ENCODE results near the gene MICAL2.

The MICAL2 gene

GRCh38 chr11:12294613-12295012 lies 184.2 kb downstream of the MICAL2 start:
- no peaks in the 10 kb centered on the region for H3K4me1 ChIP-seq (ENCODE audit: control insufficient read depth in 1 of 2, insufficient read depth in 2 of 2, low read length in 2 of 2)
- H3K27me3 ChIP-seq (ENCODE audit: insufficient read depth, low read length), result no peaks in the 10 kb centered on the region
- no peak overlapping the region for H3K4me2 ChIP-seq (ENCODE audit: low read length)
- peaks cover 0 to 4% of the 10 kb centered on the region in 2 experiments for H3K36me3 ChIP-seq (ENCODE audit: control insufficient read depth in 1 of 2, insufficient read depth in 2 of 2, low read length in 2 of 2)
- no peak overlapping the region for H2BK5ac ChIP-seq (ENCODE audit: low read depth, low read length, poor library complexity)
- no peak overlapping the region for H2AK5ac ChIP-seq (ENCODE audit: low read length)
- H2BK120ac ChIP-seq (ENCODE audit: insufficient read depth, low read length, poor library complexity), result no peak overlapping the region
- no peak overlapping the region for H4K91ac ChIP-seq (ENCODE audit: low read depth, low read length)
- no peak overlapping the region for H3K4ac ChIP-seq (ENCODE audit: low read depth, low read length)
- no peak overlapping the region for H3K14ac ChIP-seq (ENCODE audit: low read length)
- H3K4me3 ChIP-seq (ENCODE audit: low read depth, low read length), result no peak overlapping the region
- no peak overlapping the region for H3K18ac ChIP-seq (ENCODE audit: low read length)
- no peak overlapping the region for H2AFZ ChIP-seq (ENCODE audit: insufficient read depth, low read length, poor library complexity)
- no peaks in the 10 kb centered on the region for H3K79me1 ChIP-seq (ENCODE audit: low read length)
- whole genome bisulfite sequencing (ENCODE audit: extremely low coverage, insufficient coverage, insufficient read length), result no CpG with 5 or more reads among the region's 5 CpGs
- no peak overlapping the region for H2BK12ac ChIP-seq (ENCODE audit: low read length)
- no peak overlapping the region for H4K8ac ChIP-seq (ENCODE audit: low read depth, low read length)
- no peak overlapping the region for H3K27ac ChIP-seq (ENCODE audit: low read depth, low read length)
- H3K23ac ChIP-seq (ENCODE audit: low read length), result no peak overlapping the region
- no peaks in the 10 kb centered on the region for H3K79me2 ChIP-seq (ENCODE audit: control insufficient read depth, insufficient read depth, low read length, poor library complexity)
- H4K12ac ChIP-seq (ENCODE audit: low read depth, low read length), result no peak overlapping the region
- H3K9me3 ChIP-seq (ENCODE audit: insufficient read depth, low read depth, low read length), result no peaks in the 10 kb centered on the region
- no peak overlapping the region for H3K9ac ChIP-seq (ENCODE audit: low read length)
- no peak for DNase-seq

GRCh38 chr11:12295943-12296342 lies 185.6 kb downstream of the MICAL2 start:
- Histone ChIP-seq H3K9me3 (ENCODE audit: insufficient read depth, low read depth, low read length) (no peaks in the 10 kb centered on the region), H3K79me1 (ENCODE audit: low read length) (no peaks in the 10 kb centered on the region), H2BK5ac (ENCODE audit: low read depth, low read length, poor library complexity) (no peak overlapping the region), H3K27ac (ENCODE audit: low read depth, low read length) (no peak overlapping the region), H3K4me2 (ENCODE audit: low read length) (no peak overlapping the region), H2BK12ac (ENCODE audit: low read length) (no peak overlapping the region), H3K27me3 (ENCODE audit: insufficient read depth, low read length) (no peaks in the 10 kb centered on the region), H3K79me2 (ENCODE audit: control insufficient read depth, insufficient read depth, low read length, poor library complexity) (no peaks in the 10 kb centered on the region), H2AK5ac (ENCODE audit: low read length) (no peak overlapping the region), H3K23ac (ENCODE audit: low read length) (no peak overlapping the region), H4K8ac (ENCODE audit: low read depth, low read length) (no peak overlapping the region), H3K4ac (ENCODE audit: low read depth, low read length) (no peak overlapping the region), H3K4me1 (ENCODE audit: control insufficient read depth in 1 of 2, insufficient read depth in 2 of 2, low read length in 2 of 2) (no peaks in the 10 kb centered on the region), H3K9ac (ENCODE audit: low read length) (no peak overlapping the region), H3K36me3 (ENCODE audit: control insufficient read depth in 1 of 2, insufficient read depth in 2 of 2, low read length in 2 of 2) (peaks cover 0 to 4% of the 10 kb centered on the region in 2 experiments), H2AFZ (ENCODE audit: insufficient read depth, low read length, poor library complexity) (no peak overlapping the region), H3K18ac (ENCODE audit: low read length) (no peak overlapping the region), H4K91ac (ENCODE audit: low read depth, low read length) (no peak overlapping the region), H4K12ac (ENCODE audit: low read depth, low read length) (no peak overlapping the region), H3K4me3 (ENCODE audit: low read depth, low read length) (no peak overlapping the region), H2BK120ac (ENCODE audit: insufficient read depth, low read length, poor library complexity) (no peak overlapping the region), H3K14ac (ENCODE audit: low read length) (no peak overlapping the region)
- DNase-seq, result no peak
- no CpG with 5 or more reads among the region's 2 CpGs for WGBS (ENCODE audit: extremely low coverage, insufficient coverage, insufficient read length)

- Histone ChIP-seq H2AK5ac (ENCODE audit: low read length) (no peak overlapping the region), H3K79me2 (ENCODE audit: control insufficient read depth, insufficient read depth, low read length, poor library complexity) (no peaks in the 10 kb centered on the region), H3K79me1 (ENCODE audit: low read length) (no peaks in the 10 kb centered on the region), H3K9me3 (ENCODE audit: insufficient read depth, low read depth, low read length) (no peaks in the 10 kb centered on the region), H3K14ac (ENCODE audit: low read length) (no peak overlapping the region), H3K4me2 (ENCODE audit: low read length) (no peak overlapping the region), H3K4me3 (ENCODE audit: low read depth, low read length) (no peak overlapping the region), H3K18ac (ENCODE audit: low read length) (no peak overlapping the region), H4K91ac (ENCODE audit: low read depth, low read length) (no peak overlapping the region), H4K8ac (ENCODE audit: low read depth, low read length) (no peak overlapping the region), H2BK12ac (ENCODE audit: low read length) (no peak overlapping the region), H2AFZ (ENCODE audit: insufficient read depth, low read length, poor library complexity) (no peak overlapping the region), H2BK120ac (ENCODE audit: insufficient read depth, low read length, poor library complexity) (no peak overlapping the region), H3K27ac (ENCODE audit: low read depth, low read length) (no peak overlapping the region), H3K4me1 (ENCODE audit: control insufficient read depth in 1 of 2, insufficient read depth in 2 of 2, low read length in 2 of 2) (no peaks in the 10 kb centered on the region), H3K27me3 (ENCODE audit: insufficient read depth, low read length) (no peaks in the 10 kb centered on the region), H3K9ac (ENCODE audit: low read length) (no peak overlapping the region), H2BK5ac (ENCODE audit: low read depth, low read length, poor library complexity) (no peak overlapping the region), H3K36me3 (ENCODE audit: control insufficient read depth in 1 of 2, insufficient read depth in 2 of 2, low read length in 2 of 2) (peaks cover 0 to 2% of the 10 kb centered on the region in 2 experiments), H3K4ac (ENCODE audit: low read depth, low read length) (no peak overlapping the region), H4K12ac (ENCODE audit: low read depth, low read length) (no peak overlapping the region), H3K23ac (ENCODE audit: low read length) (no peak overlapping the region)
- no CpG with 5 or more reads among the region's 3 CpGs for WGBS (ENCODE audit: extremely low coverage, insufficient coverage, insufficient read length)
- DNase-seq, result no peak
Measured at GRCh38 chr11:12298610-12299009, 188.2 kb downstream of the MICAL2 start.

- Histone ChIP-seq H3K79me2 (ENCODE audit: control insufficient read depth, insufficient read depth, low read length, poor library complexity) (no peaks in the 10 kb centered on the region), H3K18ac (ENCODE audit: low read length) (no peak overlapping the region), H3K23ac (ENCODE audit: low read length) (no peak overlapping the region), H3K36me3 (ENCODE audit: control insufficient read depth in 1 of 2, insufficient read depth in 2 of 2, low read length in 2 of 2) (no peaks in the 10 kb centered on the region), H3K79me1 (ENCODE audit: low read length) (no peaks in the 10 kb centered on the region), H2BK5ac (ENCODE audit: low read depth, low read length, poor library complexity) (no peak overlapping the region), H3K9ac (ENCODE audit: low read length) (no peak overlapping the region), H3K4me3 (ENCODE audit: low read depth, low read length) (no peak overlapping the region), H2AK5ac (ENCODE audit: low read length) (no peak overlapping the region), H3K27me3 (ENCODE audit: insufficient read depth, low read length) (no peaks in the 10 kb centered on the region), H3K9me3 (ENCODE audit: insufficient read depth, low read depth, low read length) (no peaks in the 10 kb centered on the region), H2BK12ac (ENCODE audit: low read length) (no peak overlapping the region), H4K8ac (ENCODE audit: low read depth, low read length) (no peak overlapping the region), H2BK120ac (ENCODE audit: insufficient read depth, low read length, poor library complexity) (no peak overlapping the region), H3K4ac (ENCODE audit: low read depth, low read length) (no peak overlapping the region), H3K4me2 (ENCODE audit: low read length) (no peak overlapping the region), H3K4me1 (ENCODE audit: control insufficient read depth in 1 of 2, insufficient read depth in 2 of 2, low read length in 2 of 2) (no peaks in the 10 kb centered on the region), H4K12ac (ENCODE audit: low read depth, low read length) (no peak overlapping the region), H3K27ac (ENCODE audit: low read depth, low read length) (no peak overlapping the region), H3K14ac (ENCODE audit: low read length) (no peak overlapping the region), H2AFZ (ENCODE audit: insufficient read depth, low read length, poor library complexity) (no peak overlapping the region), H4K91ac (ENCODE audit: low read depth, low read length) (no peak overlapping the region)
- no CpG with 5 or more reads among the region's 3 CpGs for WGBS (ENCODE audit: extremely low coverage, insufficient coverage, insufficient read length)
- no peak for DNase-seq
Measured at GRCh38 chr11:12301379-12301778, 191.0 kb downstream of the MICAL2 start.

Measured in trophoblast cell (in vitro differentiated cells and primary cell).